H9 (cell line): ENCODE measurements around the gene CNNM2. TPM values are rescaled to one million over a fixed set of nuclear protein-coding genes. Genes with fewer than 3 reads are reported as not detected.

Experiments
- DNase-seq: peaks from one replicate; pipeline ENCODE4 v3.0.0-alpha.2; 2017
- H2AFZ ChIP-seq: one replicate; pipeline ENCODE4 v1.6.1; 2013; ENCODE audit warnings: mild to moderate bottlenecking, low read length, control low read depth, moderate library complexity
- H2AK5ac ChIP-seq: 2 replicates; pipeline ENCODE4 v1.6.1; 2013; ENCODE audit warnings: low read length, control low read depth, mixed read lengths; ENCODE audit not compliant: insufficient read length
- H2BK120ac ChIP-seq: one replicate; pipeline ENCODE4 v1.6.1; 2013; ENCODE audit warnings: low read depth, mild to moderate bottlenecking, low read length, control low read depth, inconsistent platforms; ENCODE audit not compliant: poor library complexity, severe bottlenecking
- H2BK12ac ChIP-seq: 2 replicates; pipeline ENCODE4 v1.6.1; 2013; ENCODE audit warnings: low read length, control low read depth, mixed read lengths, low read depth; ENCODE audit not compliant: insufficient read length
- H2BK15ac ChIP-seq: 2 replicates; pipeline ENCODE4 v1.6.1; 2013; ENCODE audit warnings: low read depth, low read length, control low read depth
- H2BK20ac ChIP-seq: one replicate; pipeline ENCODE4 v1.6.1; 2013; ENCODE audit warnings: low read depth, mild to moderate bottlenecking, low read length, control low read depth, inconsistent platforms; ENCODE audit not compliant: poor library complexity, severe bottlenecking
- H2BK5ac ChIP-seq: 2 replicates; pipeline ENCODE4 v1.6.1; 2013; ENCODE audit warnings: low read length, control low read depth, mixed read lengths; ENCODE audit not compliant: insufficient read length
- H3K14ac ChIP-seq: 2 replicates; pipeline ENCODE4 v1.6.1; 2013; ENCODE audit warnings: low read length, control low read depth; ENCODE audit not compliant: insufficient read depth
- H3K18ac ChIP-seq: 2 replicates; pipeline ENCODE4 v1.6.1; 2013; ENCODE audit warnings: low read depth, mild to moderate bottlenecking, mixed read lengths, low read length, control low read depth; ENCODE audit not compliant: insufficient read length
- H3K23ac ChIP-seq: 2 replicates; pipeline ENCODE4 v1.6.1; 2013; ENCODE audit warnings: low read length, control low read depth, mixed read lengths, low read depth; ENCODE audit not compliant: insufficient read length
- H3K23me2 ChIP-seq: 2 replicates; pipeline ENCODE4 v1.6.1; 2013; ENCODE audit warnings: low read depth, mild to moderate bottlenecking, mixed read lengths, low read length, control low read depth; ENCODE audit not compliant: insufficient read length, poor library complexity, severe bottlenecking
- H3K27ac ChIP-seq: 2 replicates; pipeline ENCODE4 v1.5.1; 2013; ENCODE audit warnings: low read length, control low read depth, mixed read lengths, low read depth; ENCODE audit not compliant: insufficient read length
- H3K27me3 ChIP-seq: 2 replicates; pipeline ENCODE4 v1.6.1; 2013; ENCODE audit warnings: low read length, control low read depth, inconsistent platforms; ENCODE audit not compliant: insufficient read depth
- H3K4ac ChIP-seq: 2 replicates; pipeline ENCODE4 v1.6.1; 2013; ENCODE audit warnings: low read depth, mild to moderate bottlenecking, control low read depth, inconsistent platforms, low read length, moderate library complexity
- H3K4me1 ChIP-seq: 2 replicates; pipeline ENCODE4 v1.6.1; 2013; ENCODE audit warnings: low read length, control low read depth, inconsistent platforms; ENCODE audit not compliant: insufficient read depth
- H3K4me2 ChIP-seq: 2 replicates; pipeline ENCODE4 v1.6.1; 2013; ENCODE audit warnings: low read length, control low read depth, mixed read lengths; ENCODE audit not compliant: insufficient read length, insufficient read depth
- H3K56ac ChIP-seq: 2 replicates; pipeline ENCODE4 v1.6.1; 2013; ENCODE audit warnings: low read depth, mild to moderate bottlenecking, mixed read lengths, low read length, control low read depth; ENCODE audit not compliant: insufficient read length
- H3K79me1 ChIP-seq: 2 replicates; pipeline ENCODE4 v1.6.1; 2013; ENCODE audit warnings: low read depth, mild to moderate bottlenecking, moderate library complexity, low read length, control low read depth, inconsistent platforms; ENCODE audit not compliant: insufficient read depth, poor library complexity, severe bottlenecking
- H3K79me2 ChIP-seq: 2 replicates; pipeline ENCODE4 v1.6.1; 2013; ENCODE audit warnings: low read length, control low read depth, inconsistent platforms; ENCODE audit not compliant: insufficient read depth
- H3K9ac ChIP-seq: 2 replicates; pipeline ENCODE4 v1.6.1; 2013; ENCODE audit warnings: low read length, control low read depth, mixed read lengths; ENCODE audit not compliant: insufficient read length; ENCODE audit errors: extremely low read depth
- H3K9me3 ChIP-seq: one replicate; pipeline ENCODE4 v1.6.1; 2013; ENCODE audit warnings: low read depth, low read length, inconsistent platforms; ENCODE audit not compliant: control insufficient read depth
- H3T11ph ChIP-seq: one replicate; pipeline ENCODE4 v1.6.1; 2013; ENCODE audit warnings: mild to moderate bottlenecking, low read length, control low read depth, inconsistent platforms
- H4K20me1 ChIP-seq: one replicate; pipeline ENCODE4 v1.6.1; 2013; ENCODE audit not compliant: control insufficient read depth, insufficient read length, insufficient read depth
- H4K5ac ChIP-seq: 2 replicates; pipeline ENCODE4 v1.6.1; 2013; ENCODE audit warnings: low read depth, mild to moderate bottlenecking, mixed read lengths, low read length, control low read depth; ENCODE audit not compliant: insufficient read length
- H4K8ac ChIP-seq: replicated peaks from 2 replicates; pipeline ENCODE4 v1.6.1; 2013; ENCODE audit warnings: low read length, control low read depth, mixed read lengths, low read depth; ENCODE audit not compliant: insufficient read length
- H4K91ac ChIP-seq: 2 replicates; pipeline ENCODE4 v1.6.1; 2013; ENCODE audit warnings: low read depth, mild to moderate bottlenecking, moderate library complexity, mixed read lengths, low read length, control low read depth; ENCODE audit not compliant: insufficient read length
- H3K27ac Mint-ChIP-seq, 3 experiments: 2 replicates in 2 of 3; 3 replicates in 1 of 3; pipeline ENCODE4 v1.8.0; 2020 to 2021; ENCODE audit warnings: mixed read lengths in 3 of 3, mild to moderate bottlenecking in 1 of 3, moderate library complexity in 1 of 3
- H3K27me3 Mint-ChIP-seq: 2 replicates; pipeline ENCODE4 v1.8.0; 2021; ENCODE audit warnings: low read depth, mild to moderate bottlenecking, moderate library complexity, mixed read lengths
- H3K36me3 Mint-ChIP-seq, 3 experiments: 2 replicates in 2 of 3; 3 replicates in 1 of 3; pipeline ENCODE4 v1.8.0; 2020 to 2021; ENCODE audit warnings: low read depth in 3 of 3, mixed read lengths in 3 of 3; ENCODE audit not compliant: insufficient read depth in 1 of 3
- H3K4me1 Mint-ChIP-seq, 2 experiments: 2 replicates each; pipeline ENCODE4 v1.8.0; 2020; ENCODE audit warnings: mixed read lengths in 2 of 2
- H3K4me3 Mint-ChIP-seq, 2 experiments: 2 replicates in 1 of 2; 3 replicates in 1 of 2; pipeline ENCODE4 v1.8.0; 2020 to 2021; ENCODE audit warnings: mild to moderate bottlenecking in 2 of 2, mixed read lengths in 2 of 2, moderate library complexity in 1 of 2
- H3K9me3 Mint-ChIP-seq, 2 experiments: 2 replicates in 1 of 2; 3 replicates in 1 of 2; pipeline ENCODE4 v1.8.0; 2020; ENCODE audit warnings: mild to moderate bottlenecking in 2 of 2, mixed read lengths in 2 of 2, moderate library complexity in 1 of 2
- CTCF ChIP-seq: fragments of 200-600 bp; sonication (generic); conservative IDR thresholded peaks from 3 replicates; pipeline ENCODE4 v1.8.0; 2021; ENCODE audit warnings: antibody characterized with exemption, mild to moderate bottlenecking
- WGBS: extraction: QIAGEN DNeasy Blood & Tissue Kit; methylation state at CpG from one replicate; pipeline ENCODE4 v1.1.7; 2013; ENCODE audit warnings: missing lambda C conversion rate, low lambda C conversion rate, mixed read lengths; ENCODE audit not compliant: insufficient read length; ENCODE audit errors: extremely low coverage; 5-methylcytosine and 5-hydroxymethylcytosine counted together
- total RNA-seq: library from RNA; stranded (reverse); gene quantifications from 2 replicates; pipeline ENCODE4 v1.2.1, GENCODE V29; 2021

The CNNM2 gene
- total RNA-seq, 1 experiment from 2014 or later, result 17.5 TPM

DNA sequence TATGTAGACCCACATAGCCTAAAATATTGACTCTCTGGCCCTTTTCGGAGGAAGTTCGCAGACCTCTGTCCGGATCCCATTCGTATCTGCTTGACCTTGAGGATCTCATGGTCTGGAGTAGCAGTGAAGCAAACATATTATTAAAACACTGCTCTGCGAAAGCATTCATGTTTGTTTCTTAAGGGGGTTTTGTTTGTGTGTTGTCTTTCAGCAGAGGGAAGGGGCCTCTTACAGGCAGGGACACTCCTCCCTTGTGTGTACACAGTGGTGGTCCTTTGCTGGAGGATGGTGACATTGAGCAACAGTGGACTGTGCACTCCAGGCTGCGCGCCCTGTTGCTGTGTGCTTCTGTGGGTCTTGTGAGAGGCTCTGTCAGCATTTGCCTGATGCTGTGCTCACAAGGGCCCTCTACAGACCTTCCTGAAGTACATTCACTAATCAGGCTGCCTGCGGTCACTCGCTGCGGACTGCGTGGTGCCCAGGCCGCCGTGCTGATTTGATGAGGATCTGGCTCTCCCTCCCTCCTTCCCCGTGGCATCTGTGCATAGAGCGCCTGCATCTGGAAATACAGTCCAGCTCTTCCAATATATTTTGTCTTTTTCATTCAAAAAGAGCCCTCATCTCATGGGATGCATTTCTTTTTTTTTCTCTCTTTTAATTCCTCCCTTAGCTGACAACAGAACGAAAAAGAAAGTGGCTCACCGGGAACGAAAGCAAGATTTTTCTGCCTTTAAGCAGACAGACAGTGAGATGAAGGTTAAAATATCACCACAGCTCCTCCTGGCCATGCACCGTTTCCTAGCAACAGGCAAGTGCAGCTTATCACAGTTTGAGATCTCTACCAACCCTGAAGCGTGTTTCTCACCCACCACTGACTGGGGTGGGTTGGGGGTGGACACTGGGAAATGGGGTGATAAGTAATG is 135.8 kb downstream of the CNNM2 start:
- H3K9me3 Mint-ChIP-seq, result no peaks in the 10 kb centered on the region
- Histone ChIP-seq H4K20me1 (no peaks in the 10 kb centered on the region), H2AFZ (no peak overlapping the region), H3K9ac (no peak overlapping the region), H4K5ac (no peak overlapping the region), H2AK5ac (no peak overlapping the region), H2BK5ac (no peak overlapping the region), H3K27me3 (no peaks in the 10 kb centered on the region), H3K4me2 (no peak overlapping the region), H3K14ac (no peak overlapping the region), H3K23ac (no peak overlapping the region), H3K18ac (no peak overlapping the region), H3K79me2 (no peaks in the 10 kb centered on the region), H2BK120ac (no peak overlapping the region), H3K23me2 (no peaks in the 10 kb centered on the region), H3K79me1 (no peaks in the 10 kb centered on the region), H2BK20ac (no peak overlapping the region), H3T11ph (no peak overlapping the region), H4K91ac (no peak overlapping the region), H3K4me1 (no peaks in the 10 kb centered on the region), H3K27ac (no peak overlapping the region), H3K56ac (no peak overlapping the region), H2BK15ac (no peak overlapping the region), H2BK12ac (no peak overlapping the region), H3K9me3 (no peaks in the 10 kb centered on the region), H3K4ac (no peak overlapping the region), H4K8ac (no peak overlapping the region)
- peaks cover 8% of the 10 kb centered on the region in 2 experiments for H3K4me1 Mint-ChIP-seq
- DNase-seq, result peak; percentile 82
- peak overlapping the region in 1 of 3 experiments; percentile 54; a peak in 2 of 7 replicates for H3K27ac Mint-ChIP-seq
- H3K27me3 Mint-ChIP-seq, result no peaks in the 10 kb centered on the region
- WGBS, result no CpG with 5 or more reads among the region's 20 CpGs
- TF ChIP-seq CTCF, result peak; percentile 61
- peaks cover 2 to 15% (median 3%) of the 10 kb centered on the region in 3 experiments; a peak in 3 of 7 replicates for H3K36me3 Mint-ChIP-seq
- H3K4me3 Mint-ChIP-seq, result no peak overlapping the region
